ENCODE measurements around the gene UGCG. TPM values are rescaled to one million over a fixed set of nuclear protein-coding genes. Genes with fewer than 3 reads are reported as not detected.
"Not testable (repeated sequence)": the region's sequence is repeated elsewhere in the genome, so short reads cannot be mapped to it uniquely, and the experiment has no call there.

Gene UGCG
- total and polyA plus RNA-seq, 8 donors = 9.4 to 29.9 (median 13.7) TPM

GRCh38 chr9:111876179-111876578 is 20.4 kb upstream of the UGCG start:
- no peaks in the 10 kb centered on the region for H3K36me3 ChIP-seq
- DNase-seq (no peak), ATAC-seq (no peak), FAIRE-seq (no peak)
- peaks cover 0 to 14% (median 0%) of the 10 kb centered on the region in 3 donors for H3K4me1 ChIP-seq
- H3K27ac ChIP-seq = peak overlapping the region in 1 of 4 donors; percentile 28
- no peaks in the 10 kb centered on the region for H3K9me3 ChIP-seq
- TF ChIP-seq CTCF (IDR thresholded peaks at IDR 0.05) = no peak
- no peak overlapping the region for H3K4me3 ChIP-seq
- no peaks in the 10 kb centered on the region for H3K27me3 ChIP-seq
- intact Hi-C loops (cut with DNase I) = no loop called here
- WGBS, 2 donors = 93 to 94% methylated on average over 5 of the region's 5 CpGs

GRCh38 chr9:111877420-111877819 is 19.2 kb upstream of the UGCG start:
- no peak for DNase-seq
- Histone ChIP-seq H3K27ac (peak overlapping the region in 1 of 4 donors; percentile 15), H3K36me3 (no peaks in the 10 kb centered on the region), H3K4me3 (no peak overlapping the region), H3K9me3 (no peaks in the 10 kb centered on the region), H3K4me1 (peaks cover 0 to 14% (median 0%) of the 10 kb centered on the region in 3 donors), H3K27me3 (no peaks in the 10 kb centered on the region)
- WGBS, 2 donors = 36 to 38% methylated on average over 2 of the region's 2 CpGs
- no peak for TF ChIP-seq CTCF (IDR thresholded peaks at IDR 0.05)
- ATAC-seq = peak in 3 of 4 donors; percentile 29 to 83 (median 76)
- FAIRE-seq = no peak
- intact Hi-C loops (cut with DNase I) = no loop called here

GRCh38 chr9:111878946-111879345 is 17.7 kb upstream of the UGCG start:
- FAIRE-seq = no peak
- peak in 3 of 4 donors; percentile 48 to 64 (median 48) for ATAC-seq

GRCh38 chr9:111886983-111887718 is 9.5 kb upstream of the UGCG start:
- 81 to 90% methylated on average over 19 of the region's 19 CpGs for WGBS, 2 donors
- H3K4me3 ChIP-seq = no peak overlapping the region
- no peak for ATAC-seq
- no peak overlapping the region for H3K27ac ChIP-seq
- TF ChIP-seq CTCF (IDR thresholded peaks at IDR 0.05) = no peak
- intact Hi-C loops (cut with DNase I) = no loop called here
- no peaks in the 10 kb centered on the region for H3K36me3 ChIP-seq
- no peaks in the 10 kb centered on the region for H3K27me3 ChIP-seq
- no peaks in the 10 kb centered on the region for H3K4me1 ChIP-seq
- no peak for DNase-seq
- no peaks in the 10 kb centered on the region for H3K9me3 ChIP-seq
- no peak for FAIRE-seq

More at GRCh38 chr9:111878946-111879345, 17.7 kb upstream of the UGCG start:
- Histone ChIP-seq H3K27me3 (no peaks in the 10 kb centered on the region), H3K9me3 (no peaks in the 10 kb centered on the region), H3K4me3 (no peak overlapping the region), H3K27ac (peak overlapping the region in 1 of 4 donors; percentile 17), H3K4me1 (peaks cover 0 to 14% (median 0%) of the 10 kb centered on the region in 3 donors), H3K36me3 (no peaks in the 10 kb centered on the region)
- WGBS, 2 donors = 48 to 49% methylated on average over 3 of the region's 3 CpGs
- TF ChIP-seq CTCF (IDR thresholded peaks at IDR 0.05) = no peak
- intact Hi-C loops (cut with DNase I) = no loop called here
- DNase-seq = no peak

GRCh38 chr9:111890334-111890733 is 6.3 kb upstream of the UGCG start:
- ATAC-seq = no peak
- Histone ChIP-seq H3K9me3 (no peaks in the 10 kb centered on the region), H3K36me3 (no peaks in the 10 kb centered on the region), H3K27ac (no peak overlapping the region), H3K4me1 (no peaks in the 10 kb centered on the region), H3K4me3 (no peak overlapping the region), H3K27me3 (no peaks in the 10 kb centered on the region)
- DNase-seq = no peak
- intact Hi-C loops (cut with DNase I) = no loop called here
- TF ChIP-seq CTCF (IDR thresholded peaks at IDR 0.05) = no peak
- FAIRE-seq = no peak
- WGBS, 2 donors = 40 to 51% methylated on average over 2 of the region's 2 CpGs

GRCh38 chr9:111890867-111891266 is 5.7 kb upstream of the UGCG start:
- H3K4me1 ChIP-seq; H3K36me3 ChIP-seq; DNase-seq; FAIRE-seq; H3K27ac ChIP-seq; H3K4me3 ChIP-seq; H3K27me3 ChIP-seq; H3K9me3 ChIP-seq; intact Hi-C loops (cut with DNase I): not testable (repeated sequence)
- WGBS, 2 donors = 57 to 75% methylated on average over 3 of the region's 3 CpGs
- ATAC-seq = peak in 1 of 4 donors; percentile 28
